NCI-H1105 (cell line): ENCODE results near the gene TSHZ2.
"Not testable (repeated sequence)": the region's sequence is repeated elsewhere in the genome, so short reads cannot be mapped to it uniquely, and the experiment has no call there.

Experiments used
- DNase-seq: peaks from one replicate; lab custom pipeline; 2025; lab: John Stamatoyannopoulos, UW

Gene TSHZ2

DNA sequence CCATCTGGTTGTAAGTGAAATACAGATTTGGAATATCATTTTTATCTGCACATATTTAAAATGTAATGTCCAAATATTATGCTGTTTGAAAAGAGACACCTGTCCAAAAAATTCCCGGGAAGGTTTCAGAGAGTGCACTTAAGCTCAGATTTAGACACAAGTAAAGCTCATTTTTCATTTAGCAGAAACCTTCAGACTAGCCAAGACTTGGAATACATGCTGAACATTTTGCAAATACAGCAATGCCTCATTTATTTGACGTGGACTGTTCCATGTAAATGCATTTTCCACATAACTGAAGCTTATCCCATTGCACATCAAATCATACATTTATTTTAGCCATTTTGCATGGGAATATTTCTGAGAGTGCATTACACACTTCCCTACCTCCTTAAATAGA is 340.8 kb downstream of the TSHZ2 start:
- no peak for DNase-seq

DNA sequence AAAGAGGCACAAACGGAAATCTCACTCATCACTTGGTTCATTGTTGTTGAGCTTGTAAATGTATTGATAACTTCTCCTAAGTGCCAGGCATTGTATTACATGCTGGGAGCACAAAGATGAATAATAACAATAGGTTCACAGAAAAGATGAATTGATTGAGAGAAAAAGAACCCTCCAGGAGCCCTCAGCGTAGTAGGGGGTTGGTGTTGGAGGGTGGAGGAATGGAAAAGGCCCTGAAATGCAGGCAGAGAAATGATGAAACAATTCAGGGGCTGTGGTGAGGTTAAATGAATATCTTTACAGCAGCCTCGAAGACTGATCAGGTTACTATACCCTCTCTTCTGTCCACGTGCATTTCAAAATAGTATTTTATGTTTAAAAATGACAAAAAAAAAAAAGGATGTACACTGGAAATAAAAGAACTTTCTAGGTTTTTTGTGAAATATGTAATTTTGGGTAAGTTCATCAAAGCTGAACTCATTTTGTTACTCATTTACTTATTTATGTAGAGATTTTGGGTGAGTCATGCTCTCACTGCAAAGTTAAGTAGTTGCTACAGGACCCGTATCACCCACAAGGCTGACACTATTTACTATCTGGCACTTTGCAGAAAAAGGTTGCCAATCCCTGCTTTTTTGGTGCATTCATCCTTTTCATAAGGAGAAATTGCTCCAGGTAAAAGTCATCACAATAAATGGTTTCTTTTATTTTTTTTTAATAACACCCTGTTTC is 344.2 kb downstream of the TSHZ2 start:
- DNase-seq: no peak

DNA sequence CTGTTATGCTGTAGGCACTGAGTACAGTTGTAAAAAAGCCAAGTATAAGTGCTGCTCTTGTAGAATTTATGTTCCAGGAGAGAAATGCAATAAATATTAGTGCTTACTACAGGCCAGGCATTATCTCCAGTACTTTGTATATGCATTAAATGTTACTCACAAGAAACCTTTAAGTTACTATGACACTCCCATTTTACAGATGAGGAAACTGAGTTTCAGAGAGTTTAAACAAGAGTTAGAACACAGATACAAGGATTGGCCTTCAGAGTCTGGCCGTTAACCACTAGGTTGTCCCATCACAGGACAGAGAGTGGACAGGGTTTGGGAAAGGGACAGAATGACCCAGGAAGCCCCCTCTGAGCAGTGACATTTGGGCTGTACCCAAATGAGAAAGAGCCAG is 347.0 kb downstream of the TSHZ2 start:
- no peak for DNase-seq

DNA sequence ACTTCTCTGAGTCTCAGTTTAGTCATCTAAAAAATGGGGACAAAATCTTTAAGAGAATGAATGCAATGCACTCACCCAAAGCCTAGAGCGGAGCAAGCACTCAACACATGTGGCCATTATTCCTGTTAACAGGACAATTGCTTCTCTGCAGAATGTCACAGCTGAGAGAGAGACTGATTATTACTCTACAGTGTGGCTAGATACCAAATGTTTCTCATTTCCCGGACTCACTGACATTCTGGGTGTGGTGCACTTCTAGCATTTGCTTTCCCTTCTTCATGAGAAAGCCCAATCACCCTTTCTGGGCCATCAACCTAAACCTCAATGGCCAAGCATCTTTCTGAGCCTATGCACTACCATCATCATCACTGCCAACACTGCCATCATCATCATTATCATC is 347.6 kb downstream of the TSHZ2 start:
- no peak for DNase-seq

DNA sequence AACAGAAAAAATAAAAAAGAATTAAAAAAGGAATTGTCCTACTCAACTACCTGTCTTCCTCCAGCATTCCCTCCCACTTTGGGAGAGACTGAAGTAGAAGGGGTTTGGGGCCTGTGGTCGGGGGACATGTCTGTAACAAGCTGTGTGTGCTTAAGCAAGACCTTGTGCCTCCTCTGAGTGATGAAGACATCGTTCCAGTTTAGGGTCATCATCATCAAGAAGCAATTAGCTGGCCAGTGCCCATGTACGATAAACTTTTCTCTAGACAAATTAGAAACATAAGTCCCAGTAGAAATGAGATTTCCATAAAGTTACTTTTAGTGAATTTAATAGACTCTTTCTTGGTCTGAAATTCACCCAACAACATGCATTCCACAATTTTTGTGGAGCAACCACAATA is 348.5 kb downstream of the TSHZ2 start:
- DNase-seq: no peak

DNA sequence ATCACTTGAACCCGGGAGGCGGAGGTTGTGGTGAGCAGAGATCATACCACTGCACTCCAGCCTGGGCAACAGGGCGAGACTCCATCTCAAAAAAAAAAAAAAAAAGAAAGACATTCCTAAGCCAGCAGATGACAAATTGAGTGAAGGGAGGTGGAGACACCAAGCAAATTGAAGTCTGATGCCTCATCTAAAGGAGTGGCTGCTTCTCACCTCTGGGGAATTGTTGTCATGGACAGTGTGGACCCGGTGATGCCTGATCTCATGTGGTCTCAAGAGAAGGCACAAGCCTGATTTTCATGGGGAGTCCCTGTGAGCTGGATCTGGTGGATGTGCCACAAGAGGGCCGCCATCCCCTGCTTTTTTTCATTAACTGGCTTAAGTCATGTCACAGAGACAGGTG is 349.4 kb downstream of the TSHZ2 start:
- DNase-seq: no peak

DNA sequence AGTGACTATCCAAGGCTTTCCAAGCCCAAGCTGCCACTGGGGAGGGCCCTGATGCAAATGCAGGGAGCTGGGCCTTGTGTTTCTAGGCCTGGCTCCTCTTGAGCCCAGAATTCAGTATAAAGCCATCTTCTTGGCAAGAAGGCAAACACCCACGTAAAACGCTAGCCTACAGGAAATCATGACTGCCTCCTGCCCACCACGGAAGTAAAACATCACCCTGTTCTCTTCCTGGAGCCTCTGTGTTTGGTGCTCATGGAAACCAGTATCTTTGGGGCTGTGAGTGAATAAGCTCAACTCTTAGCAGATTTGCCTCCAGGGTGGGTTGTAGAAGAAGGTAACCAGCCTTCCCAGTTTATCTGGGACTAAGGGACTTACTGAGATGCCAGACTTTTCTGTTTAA is 350.5 kb downstream of the TSHZ2 start:
- DNase-seq: no peak

DNA sequence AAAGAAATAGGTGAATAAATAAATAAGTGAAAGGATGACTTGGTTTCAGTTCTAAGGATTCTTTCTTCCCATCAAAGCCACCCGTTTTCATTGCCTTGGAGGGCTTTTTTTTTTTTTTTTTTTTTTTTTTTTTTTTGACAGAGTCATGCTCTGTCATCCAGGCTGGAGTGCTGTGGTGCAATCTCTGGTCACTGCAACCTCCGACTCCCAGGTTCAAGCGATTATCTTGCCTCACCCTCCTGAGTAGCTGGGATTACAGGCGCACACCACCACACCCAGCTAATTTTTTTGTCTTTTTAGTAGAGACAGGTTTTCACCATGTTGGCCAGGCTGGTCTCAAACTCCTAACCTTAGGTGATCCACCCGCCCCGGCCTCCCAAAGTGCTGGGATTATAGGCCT is 351.3 kb downstream of the TSHZ2 start:
- not testable (repeated sequence) for DNase-seq

DNA sequence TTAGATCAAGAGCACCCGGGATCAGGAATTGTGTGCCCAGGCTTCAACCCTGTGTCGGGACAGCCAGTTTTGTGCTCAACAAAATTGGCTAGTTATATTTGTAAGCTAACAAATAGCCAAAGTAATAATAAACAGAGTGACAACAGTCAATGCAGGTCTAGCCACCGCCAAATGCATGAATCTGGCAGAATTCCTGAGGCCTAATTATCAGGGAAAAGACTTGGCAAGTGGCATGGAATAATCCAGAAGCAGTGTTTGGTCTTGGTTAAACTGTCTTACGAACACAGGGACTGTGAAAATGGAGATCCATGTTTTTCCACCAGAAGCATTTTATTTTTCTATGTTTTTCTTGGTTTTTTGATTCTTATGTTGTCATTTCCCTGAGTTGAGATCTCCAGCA is 352.7 kb downstream of the TSHZ2 start:
- no peak for DNase-seq

DNA sequence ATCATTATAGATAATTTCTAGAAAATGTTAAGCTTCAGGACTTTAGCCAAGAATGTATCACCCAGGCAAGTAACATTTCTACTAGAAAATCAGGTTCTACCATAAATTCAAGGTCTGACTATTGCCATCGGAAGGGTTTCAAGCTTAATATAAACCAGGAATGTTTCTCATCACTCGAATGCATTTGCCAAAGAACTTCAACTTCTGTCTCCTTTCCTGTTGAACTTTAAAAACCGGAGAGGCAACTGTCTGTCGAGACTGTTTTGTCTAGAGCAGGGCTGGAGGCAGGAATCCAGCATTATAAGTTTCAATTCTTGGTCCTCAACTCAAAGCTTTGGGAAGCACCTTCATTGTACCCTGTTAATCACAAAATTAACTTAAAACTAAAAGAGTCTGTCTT is 356.8 kb downstream of the TSHZ2 start:
- DNase-seq: no peak

DNA sequence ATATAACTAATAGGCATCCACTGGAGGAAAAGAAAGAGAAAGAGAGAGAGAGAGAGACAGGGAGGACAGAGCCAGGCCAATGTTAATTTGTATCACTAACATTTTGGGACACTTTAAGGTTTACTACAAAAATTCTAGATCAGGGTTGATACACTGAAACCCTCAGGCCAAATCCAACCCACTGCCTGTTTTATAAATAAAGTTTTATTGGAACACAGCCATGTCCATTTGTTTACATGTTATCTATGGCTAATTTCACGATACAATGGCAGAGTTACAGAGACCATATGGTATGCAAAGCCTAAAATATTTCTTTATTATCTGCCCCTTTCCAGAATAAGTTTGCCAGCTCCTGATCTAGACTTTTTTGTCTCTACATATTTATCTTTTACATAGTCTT is 357.6 kb downstream of the TSHZ2 start:
- DNase-seq: no peak

DNA sequence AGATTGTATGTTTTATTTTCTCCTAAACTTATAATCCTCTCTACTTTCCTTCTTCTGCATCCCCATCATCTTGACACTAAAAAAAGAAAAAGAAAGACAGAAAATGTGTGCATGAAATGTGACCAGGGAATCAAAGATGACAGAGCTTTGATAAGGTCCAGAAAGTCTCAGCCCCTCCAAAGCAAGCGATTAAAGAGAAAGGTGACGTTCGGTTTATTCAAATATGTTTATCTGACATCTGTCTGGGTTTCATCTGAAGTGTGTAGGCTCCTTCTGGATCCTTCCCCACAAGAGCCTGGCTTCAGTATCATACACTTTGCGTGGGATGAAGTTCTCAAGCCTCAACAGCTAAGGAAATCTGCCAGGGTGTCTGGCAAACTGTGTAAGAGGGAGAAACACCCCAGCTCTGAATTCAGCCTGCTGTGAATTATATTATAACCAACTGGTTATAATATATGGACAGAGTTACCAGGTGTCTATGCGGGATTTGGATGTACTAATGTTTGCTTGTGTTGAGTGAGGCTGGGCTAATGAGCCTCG is 358.5 kb downstream of the TSHZ2 start:
- no peak for DNase-seq

DNA sequence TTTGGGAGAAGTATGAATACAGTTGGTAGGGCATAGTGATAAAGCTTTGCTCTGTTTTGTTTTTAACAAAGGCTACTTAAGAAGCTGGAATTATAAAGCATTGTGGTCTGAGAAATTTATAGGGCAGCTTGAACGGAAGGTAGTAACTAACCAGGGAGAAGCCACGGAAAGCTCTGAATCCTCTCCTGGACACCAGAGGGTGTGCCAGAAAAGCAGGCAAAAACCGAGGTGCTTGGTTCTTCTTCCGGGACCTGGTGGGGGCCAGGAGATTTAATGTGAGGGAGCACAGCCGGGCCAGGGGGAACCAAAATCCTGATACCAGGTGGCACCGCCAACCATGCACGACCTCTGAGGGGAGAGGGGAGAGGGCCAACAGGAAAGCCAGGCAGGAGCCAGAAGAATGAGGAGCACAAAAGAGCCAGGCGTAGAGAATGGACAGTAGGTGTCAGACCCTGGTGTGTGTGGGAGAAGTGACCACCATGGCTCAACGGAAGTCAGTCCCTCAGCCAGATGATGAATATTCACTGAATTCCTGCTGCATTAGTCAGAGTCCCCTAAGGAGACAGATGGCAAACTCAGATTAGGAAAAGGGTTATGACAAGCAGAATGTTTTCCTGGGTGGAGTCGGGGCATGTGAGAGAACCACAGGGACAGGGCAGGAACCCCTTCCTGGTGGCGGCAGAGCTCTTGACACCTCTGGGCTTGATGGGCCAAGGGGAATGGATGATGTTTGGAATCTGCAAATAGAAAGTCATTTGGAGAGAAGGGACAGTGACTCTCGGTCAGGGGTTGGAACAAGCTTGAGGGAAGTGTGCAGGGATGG is 359.2 kb downstream of the TSHZ2 start:
- no peak for DNase-seq

DNA sequence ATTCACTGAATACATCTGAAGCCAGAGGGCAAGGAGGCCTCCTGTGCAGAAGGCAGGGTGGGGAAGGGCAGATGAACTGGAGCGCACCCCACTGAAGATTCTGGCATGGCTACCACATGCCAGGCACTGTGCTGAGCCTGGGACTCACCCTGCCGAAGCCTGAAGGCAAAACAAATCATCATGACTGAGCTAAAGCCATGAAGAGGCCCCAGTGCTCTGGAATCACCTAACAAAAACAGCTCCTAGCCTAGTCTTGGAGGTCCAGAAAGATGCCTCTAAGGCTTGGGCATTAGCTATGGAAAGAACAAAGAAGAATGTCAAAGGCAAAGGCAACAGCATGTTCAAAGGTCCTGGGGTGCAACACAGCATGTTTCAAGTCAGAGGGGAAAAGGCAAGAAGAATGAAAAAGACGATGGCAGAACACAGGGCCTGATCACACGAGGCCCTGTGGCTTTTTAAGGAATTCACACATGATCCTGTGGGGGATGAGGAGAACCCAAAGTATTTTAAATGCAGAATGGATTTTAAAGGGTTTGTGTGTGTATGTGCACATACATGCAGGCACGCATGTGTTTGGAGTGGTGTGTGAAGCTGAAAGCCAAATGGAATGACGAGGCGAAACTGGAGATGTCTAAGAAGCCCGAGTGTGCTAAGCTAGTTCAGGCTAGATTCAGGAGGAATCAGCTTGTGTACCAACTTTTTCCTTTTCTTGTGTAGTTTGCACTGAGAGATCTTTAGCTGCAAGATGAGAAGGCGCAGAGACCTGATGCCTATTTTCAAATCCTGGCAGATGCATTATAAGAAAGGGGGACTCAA is 360.1 kb downstream of the TSHZ2 start:
- DNase-seq: no peak

DNA sequence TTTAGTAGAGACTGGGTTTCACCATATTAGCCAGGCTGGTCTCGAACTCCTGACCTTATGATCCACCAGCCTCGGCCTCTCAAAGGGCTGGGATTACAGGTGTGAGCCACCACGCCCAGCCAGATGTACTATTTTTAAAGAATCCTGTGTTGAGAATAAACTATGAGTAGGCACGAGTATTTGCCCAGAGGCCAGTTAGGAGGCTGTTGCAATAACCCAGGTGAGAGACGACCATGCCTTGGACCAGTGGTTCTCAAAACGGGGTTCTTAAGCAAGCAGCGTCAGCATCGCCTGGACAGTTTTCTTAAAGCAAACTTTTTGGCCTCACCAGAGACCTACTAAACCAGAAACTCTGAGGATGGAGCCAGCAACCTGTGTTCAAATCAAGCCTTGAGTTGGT is 362.7 kb downstream of the TSHZ2 start:
- no peak for DNase-seq

DNA sequence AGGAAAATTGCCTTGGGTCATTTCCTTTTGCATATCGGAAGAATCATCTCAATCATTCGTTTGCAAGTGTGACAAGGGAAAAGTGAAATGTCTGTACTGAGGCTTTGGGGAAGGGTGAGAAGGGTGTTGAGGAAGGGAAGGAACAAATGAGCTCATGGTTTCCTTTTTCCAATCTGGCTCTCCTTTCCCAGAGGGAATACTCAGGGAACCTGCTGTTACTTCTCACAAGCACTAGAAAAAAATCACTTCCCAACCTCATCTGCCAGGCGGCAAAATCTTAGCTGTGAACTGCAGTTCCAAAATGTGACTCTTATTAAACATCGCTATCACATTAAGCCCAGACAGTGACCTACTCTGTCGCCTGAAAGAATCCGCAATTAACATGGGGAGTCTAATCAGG is 363.4 kb downstream of the TSHZ2 start:
- DNase-seq: no peak

DNA sequence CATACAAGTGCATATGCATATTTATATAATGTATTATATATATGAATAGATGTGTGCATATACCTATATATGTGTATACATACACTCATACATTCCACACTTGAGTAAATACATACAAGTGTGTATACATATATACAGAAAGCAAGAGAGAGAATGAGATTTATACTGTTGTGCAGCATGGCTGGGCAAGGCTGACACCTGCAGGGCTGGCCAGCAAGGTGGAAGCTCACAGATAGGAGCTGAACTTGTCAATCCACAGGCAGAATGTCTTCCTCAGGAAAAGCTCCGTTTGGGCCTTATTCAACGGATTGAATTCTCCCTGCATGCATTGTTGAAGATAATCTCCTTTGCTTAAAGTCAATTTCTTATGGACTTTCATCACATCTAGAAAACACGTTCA is 364.7 kb downstream of the TSHZ2 start:
- DNase-seq: no peak

DNA sequence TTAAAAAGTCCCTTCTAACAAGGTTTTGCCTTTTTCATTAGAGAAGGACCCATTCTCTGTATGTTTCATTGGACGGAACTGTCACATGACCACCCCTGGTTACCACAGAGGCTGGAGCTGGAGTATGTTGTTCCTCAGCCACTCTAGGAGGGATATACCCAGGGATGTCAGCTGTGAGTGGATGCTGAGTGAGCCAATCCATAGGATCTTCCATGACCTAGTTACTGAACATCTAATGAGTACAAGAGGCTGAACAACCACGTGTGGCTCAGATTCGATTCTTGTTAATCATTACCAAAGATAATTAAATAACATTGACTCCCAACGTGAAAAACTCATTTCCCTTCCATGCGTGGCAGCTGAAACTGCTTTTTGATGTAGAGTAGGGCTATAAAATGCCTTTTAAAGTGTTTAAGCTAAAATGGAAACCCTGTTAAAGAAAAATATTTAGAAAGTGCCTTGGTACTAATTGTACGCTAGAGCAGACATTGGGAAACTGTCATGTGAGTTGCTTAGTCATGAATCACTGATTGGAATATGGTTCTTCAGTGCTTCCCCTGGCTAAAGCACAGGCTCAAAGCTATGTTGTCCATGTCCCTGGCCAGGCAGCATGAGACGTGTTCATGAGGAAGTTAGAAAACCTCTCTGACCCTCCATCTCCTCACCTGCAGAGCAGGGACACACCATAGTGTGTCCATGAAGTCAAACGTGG is 365.4 kb downstream of the TSHZ2 start:
- DNase-seq: no peak

DNA sequence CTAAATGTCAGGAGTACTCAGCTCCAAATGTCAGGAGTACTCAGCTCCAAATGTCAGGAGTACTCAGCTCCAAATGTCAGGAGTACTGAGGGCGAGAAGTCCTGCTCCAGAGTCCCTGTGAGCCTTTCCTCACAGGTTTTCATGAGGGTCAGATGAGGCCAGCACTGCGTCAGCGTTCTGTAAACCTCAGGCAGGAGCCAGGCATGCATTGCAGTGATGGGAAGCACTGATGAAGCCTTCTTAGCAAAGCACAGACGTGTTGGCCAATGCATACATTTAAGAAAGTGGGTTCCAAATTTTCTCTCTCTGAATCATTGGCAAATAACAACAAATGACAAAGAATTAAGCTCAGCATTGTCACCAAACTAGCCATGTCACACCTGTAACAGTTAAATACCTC is 366.6 kb downstream of the TSHZ2 start:
- DNase-seq: no peak

DNA sequence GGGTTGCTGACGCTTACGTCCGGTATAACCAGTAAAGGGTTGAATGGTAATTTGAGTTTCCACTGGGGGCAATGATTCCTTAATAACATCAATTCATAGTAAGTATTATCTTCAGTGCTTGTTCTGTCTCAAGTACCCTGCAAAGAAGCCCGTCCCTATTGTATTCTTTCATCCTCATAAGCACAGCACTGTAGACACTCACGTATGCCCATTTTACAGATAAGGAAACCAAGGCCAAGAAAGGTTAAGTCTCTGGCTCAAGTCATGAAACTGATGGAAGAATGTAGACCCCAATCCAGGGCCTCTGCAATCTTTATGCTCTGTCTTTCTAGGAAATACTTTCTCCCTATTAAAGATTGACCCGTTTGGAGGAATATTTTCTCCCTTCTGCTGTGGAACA is 370.3 kb downstream of the TSHZ2 start:
- DNase-seq: no peak

DNA sequence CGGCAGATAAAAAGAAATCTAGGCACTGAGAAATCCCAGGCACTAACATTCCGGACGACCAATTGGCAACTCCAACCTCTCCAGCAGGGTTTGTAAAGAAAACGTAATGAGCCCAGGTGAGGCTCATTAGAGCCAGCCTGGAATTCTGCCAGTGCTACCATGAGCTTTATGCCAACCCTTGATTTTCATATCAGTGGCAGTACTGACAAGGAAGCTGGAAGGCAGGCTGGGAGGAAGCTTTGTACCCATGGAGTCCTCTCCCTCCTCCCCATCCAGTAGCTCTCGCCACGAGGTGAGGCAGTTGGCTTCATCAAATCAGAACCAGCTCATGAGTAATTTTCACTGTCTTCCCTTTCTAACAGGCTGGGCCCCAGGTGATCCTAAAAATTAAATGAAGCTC is 371.3 kb downstream of the TSHZ2 start:
- peak; percentile 79 for DNase-seq

DNA sequence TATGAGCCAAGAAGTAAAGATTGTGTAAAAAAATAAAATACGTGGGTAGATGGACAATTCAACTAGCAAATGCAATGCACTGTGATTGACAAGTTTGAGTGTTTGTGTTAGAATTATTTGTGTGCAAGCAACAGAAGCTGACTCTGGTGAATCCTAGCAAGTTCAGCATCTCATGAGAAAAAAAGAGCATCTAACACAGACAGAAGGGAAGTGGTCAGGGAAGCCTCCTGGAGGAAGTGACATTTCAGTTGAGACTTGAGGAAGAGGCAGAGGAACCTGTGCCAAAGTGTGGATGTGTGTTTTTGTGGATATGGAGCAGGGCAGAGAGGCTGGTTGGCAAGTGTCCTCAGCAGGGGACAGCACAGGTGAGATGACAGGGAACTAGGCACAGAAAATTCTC is 372.7 kb downstream of the TSHZ2 start:
- no peak for DNase-seq
